ENCODE measurements around the gene VILL. TPM values are rescaled to one million over a fixed set of nuclear protein-coding genes. Genes with fewer than 3 reads are reported as not detected.

VILL gene
- total RNA-seq, 4 donors from 2014 or later, result 112 to 214 (median 172) TPM

- WGBS, 2 donors (ENCODE audit: low coverage in 1 of 2), result 67% methylated on average over 3 of the region's 3 CpGs; no CpG with 5 or more reads in 1 of the 2 donors
- Histone ChIP-seq H3K9me3 (no peaks in the 10 kb centered on the region), H3K4me3 (no peak overlapping the region), H3K27ac (no peak overlapping the region), H3K27me3 (no peaks in the 10 kb centered on the region), H3K36me3 (no peaks in the 10 kb centered on the region), H3K4me1 (peaks cover 0 to 6% (median 0%) of the 10 kb centered on the region in 4 donors)
- DNase-seq, result no peak
- TF ChIP-seq EP300 (IDR thresholded peaks at IDR 0.05; ENCODE audit: low read depth), result no peak
- no peak for TF ChIP-seq POLR2A (IDR thresholded peaks at IDR 0.05)
- TF ChIP-seq, protein P1, sequence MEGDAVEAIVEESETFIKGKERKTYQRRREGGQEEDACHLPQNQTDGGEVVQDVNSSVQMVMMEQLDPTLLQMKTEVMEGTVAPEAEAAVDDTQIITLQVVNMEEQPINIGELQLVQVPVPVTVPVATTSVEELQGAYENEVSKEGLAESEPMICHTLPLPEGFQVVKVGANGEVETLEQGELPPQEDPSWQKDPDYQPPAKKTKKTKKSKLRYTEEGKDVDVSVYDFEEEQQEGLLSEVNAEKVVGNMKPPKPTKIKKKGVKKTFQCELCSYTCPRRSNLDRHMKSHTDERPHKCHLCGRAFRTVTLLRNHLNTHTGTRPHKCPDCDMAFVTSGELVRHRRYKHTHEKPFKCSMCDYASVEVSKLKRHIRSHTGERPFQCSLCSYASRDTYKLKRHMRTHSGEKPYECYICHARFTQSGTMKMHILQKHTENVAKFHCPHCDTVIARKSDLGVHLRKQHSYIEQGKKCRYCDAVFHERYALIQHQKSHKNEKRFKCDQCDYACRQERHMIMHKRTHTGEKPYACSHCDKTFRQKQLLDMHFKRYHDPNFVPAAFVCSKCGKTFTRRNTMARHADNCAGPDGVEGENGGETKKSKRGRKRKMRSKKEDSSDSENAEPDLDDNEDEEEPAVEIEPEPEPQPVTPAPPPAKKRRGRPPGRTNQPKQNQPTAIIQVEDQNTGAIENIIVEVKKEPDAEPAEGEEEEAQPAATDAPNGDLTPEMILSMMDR (IDR thresholded peaks at IDR 0.05), result no peak
- TF ChIP-seq POLR2AphosphoS5 (IDR thresholded peaks at IDR 0.05), result no peak
- intact Hi-C loops (cut with DNase I; ENCODE audit: low total_unique reads) (no loop called here), in situ Hi-C loops (cut with MboI; ENCODE audit: low pct_ligation_motif_present in 1 of 4, low pct_unique_long_range_greater_than_20kb in 1 of 4, low sequenced_read_pairs in 3 of 4) (no loop called here)
These were observed 64.0 kb downstream of the VILL start for GRCh38 chr3:38054499-38055001.

Small RNA genes lying within 50 kb of the gene (small RNA-seq; reads per million reads assigned to genes)
- gene MIR26A1 (1.3 to 4.4 (median 2.3) reads per million in 4 donors), gene RF00019 (0 reads per million in 4 donors)

Other genes with a start within 250 kb of the VILL start
- 100 to 1,000 TPM in 1 of 4 donors, 10 to 100 TPM in 3; 39.8 to 105 (median 56.2) TPM for gene CTDSPL, start 128.9 kb upstream of the VILL start, total RNA-seq
- 100 to 1,000 TPM in 2 of 4 donors, 10 to 100 TPM in 2; 21.1 to 126 (median 91.4) TPM for gene PLCD1, start 38.9 kb downstream of the VILL start, total RNA-seq
- 1 to 10 TPM in 2 of 4 donors, under 1 TPM in 2; 0.20 to 4.1 (median 1.4) TPM for gene DLEC1, start 48.4 kb downstream of the VILL start, total RNA-seq
- gene ACAA1, start 146.3 kb downstream of the VILL start, total RNA-seq, result 100 to 1,000 TPM; 123 to 278 (median 204) TPM
- 10 to 100 TPM; 49.0 to 82.2 (median 76.5) TPM for gene MYD88, start 147.9 kb downstream of the VILL start, total RNA-seq
- gene OXSR1, start 174.8 kb downstream of the VILL start, total RNA-seq, result 10 to 100 TPM; 35.9 to 47.9 (median 43.5) TPM